GM10847 (cell line): ENCODE measurements around the gene FBXO3.

Source experiments
- POLR2A ChIP-seq: IDR thresholded peaks from 2 replicates; pipeline ENCODE4 v1.6.1; 2011; ENCODE audit not compliant: insufficient read length; ENCODE audit errors: extremely low read depth

Gene FBXO3

GRCh38 chr11:33700063-33700501 is 74.2 kb downstream of the FBXO3 start:
- no peak for TF ChIP-seq POLR2A

GRCh38 chr11:33699515-33700062 is 74.7 kb downstream of the FBXO3 start:
- no peak for TF ChIP-seq POLR2A

DNA sequence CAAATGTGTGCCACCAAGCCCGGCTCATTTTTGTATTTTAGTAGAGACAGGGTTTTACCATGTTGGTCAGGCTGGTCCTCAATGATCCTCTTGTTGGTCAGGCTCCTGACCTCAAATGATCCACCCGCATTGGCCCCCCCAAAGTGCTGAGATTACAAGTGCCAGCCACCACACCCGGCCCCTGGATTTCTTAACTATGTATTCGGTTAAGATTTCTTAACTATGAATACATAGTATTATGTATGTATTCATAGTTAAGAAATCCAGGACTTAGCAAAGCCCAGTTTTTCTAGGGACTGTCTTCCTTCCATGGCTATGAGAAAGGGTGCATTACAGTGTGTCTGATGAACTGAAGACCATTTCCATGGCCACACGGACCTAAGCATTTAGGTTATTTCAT is 75.4 kb downstream of the FBXO3 start:
- TF ChIP-seq POLR2A = no peak

GRCh38 chr11:33697997-33698396 is 76.3 kb downstream of the FBXO3 start:
- TF ChIP-seq POLR2A = no peak

GRCh38 chr11:33696931-33697638 is 77.2 kb downstream of the FBXO3 start:
- TF ChIP-seq POLR2A = no peak

GRCh38 chr11:33696411-33696810 is 77.9 kb downstream of the FBXO3 start:
- TF ChIP-seq POLR2A = no peak

- no peak for TF ChIP-seq POLR2A
These were observed 79.2 kb downstream of the FBXO3 start for GRCh38 chr11:33695051-33695566.

DNA sequence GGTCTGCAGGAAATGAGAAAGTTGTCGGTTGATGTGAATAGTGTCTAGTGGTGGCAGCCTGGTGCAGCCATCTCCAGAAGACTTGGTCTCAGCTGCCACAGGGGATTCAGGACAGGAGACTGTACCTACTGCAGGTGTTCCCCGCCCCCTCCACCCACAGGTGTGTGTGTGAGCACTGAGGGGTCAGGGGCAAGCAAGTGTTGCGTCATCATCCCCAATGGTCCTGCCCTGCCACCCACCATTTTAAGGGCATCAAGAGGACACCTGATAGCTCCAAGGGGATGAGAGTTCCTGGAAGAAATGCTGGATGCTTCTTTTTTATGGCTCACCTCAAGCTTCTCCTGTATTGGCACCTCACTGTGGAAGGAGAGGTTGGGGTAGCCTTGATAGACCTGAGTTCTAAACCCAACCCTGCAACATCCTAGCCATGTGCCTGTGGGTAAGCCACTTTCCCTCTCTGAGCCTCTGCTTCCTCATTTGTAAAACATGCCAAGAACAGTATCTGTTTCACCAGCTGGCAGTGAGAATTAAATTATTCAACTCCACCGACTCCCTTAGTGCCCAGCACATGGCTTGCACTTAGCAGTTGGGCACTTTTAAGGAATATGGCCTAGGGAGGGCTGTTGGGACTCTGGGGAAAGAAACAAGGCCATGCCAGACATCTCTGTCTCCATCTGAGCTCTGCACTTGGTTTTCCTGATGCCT is 79.8 kb downstream of the FBXO3 start:
- no peak for TF ChIP-seq POLR2A

- TF ChIP-seq POLR2A = no peak
These were observed 81.8 kb downstream of the FBXO3 start for GRCh38 chr11:33692541-33692940.

DNA sequence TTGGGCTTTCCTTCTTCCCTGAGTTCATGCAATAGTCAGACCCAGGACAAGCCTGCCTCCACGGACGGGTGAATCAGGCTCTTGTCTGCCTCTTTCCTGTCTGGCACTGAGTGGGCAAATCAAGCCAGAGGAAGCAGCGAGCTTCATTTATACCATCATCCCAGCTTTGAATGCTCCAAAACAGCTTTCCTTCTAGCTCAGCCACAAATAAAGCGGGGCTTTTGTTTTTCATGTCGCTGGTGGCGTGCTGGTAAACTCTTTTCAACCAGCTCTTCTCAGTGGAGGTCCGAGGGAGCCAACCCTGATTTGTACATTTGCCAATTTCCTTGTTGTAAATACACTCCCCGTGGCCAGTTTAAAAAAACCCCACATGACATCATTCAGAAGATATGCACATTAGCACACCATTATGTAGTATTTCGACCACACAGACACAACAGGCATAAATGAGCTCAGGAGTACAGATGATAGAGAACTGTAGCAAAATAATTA is 82.3 kb downstream of the FBXO3 start:
- TF ChIP-seq POLR2A = no peak

GRCh38 chr11:33691066-33691864 is 83.1 kb downstream of the FBXO3 start:
- TF ChIP-seq POLR2A = no peak
